ENCODE data around the gene FAM98C. TPM values are rescaled to one million over a fixed set of nuclear protein-coding genes. Genes with fewer than 3 reads are reported as not detected.

Gene FAM98C
- total RNA-seq, 1 donor: 7.8 TPM

- H3K4me3 ChIP-seq (ENCODE audit: low read depth, low read length): peak overlapping the region; percentile 85
- peak; percentile 69 for DNase-seq (ENCODE audit: low read depth)
- TF ChIP-seq CTCF (IDR thresholded peaks at IDR 0.05; ENCODE audit: insufficient read depth, low read depth, low read length): no peak
These were observed 13.6 kb upstream of the FAM98C start for GRCh38 chr19:38389101-38389925.

GRCh38 chr19:38389957-38390924 lies 12.7 kb upstream of the FAM98C start:
- no peak for TF ChIP-seq CTCF (IDR thresholded peaks at IDR 0.05; ENCODE audit: insufficient read depth, low read depth, low read length)
- DNase-seq (ENCODE audit: low read depth): no peak

GRCh38 chr19:38391911-38392464 lies 10.9 kb upstream of the FAM98C start:
- TF ChIP-seq CTCF (IDR thresholded peaks at IDR 0.05; ENCODE audit: insufficient read depth, low read depth, low read length): no peak
- DNase-seq (ENCODE audit: low read depth): no peak
- H3K4me3 ChIP-seq (ENCODE audit: low read depth, low read length): no peak overlapping the region

More at GRCh38 chr19:38389957-38390924, 12.7 kb upstream of the FAM98C start:
- peak overlapping the region; percentile 85 for H3K4me3 ChIP-seq (ENCODE audit: low read depth, low read length)

GRCh38 chr19:38392707-38393308 lies 10.1 kb upstream of the FAM98C start:
- no peak for TF ChIP-seq CTCF (IDR thresholded peaks at IDR 0.05; ENCODE audit: insufficient read depth, low read depth, low read length)
- DNase-seq (ENCODE audit: low read depth): no peak
- H3K4me3 ChIP-seq (ENCODE audit: low read depth, low read length): no peak overlapping the region

GRCh38 chr19:38394488-38394887 lies 8.4 kb upstream of the FAM98C start:
- no peak overlapping the region for H3K4me3 ChIP-seq (ENCODE audit: low read depth, low read length)
- peak; percentile 32 for DNase-seq (ENCODE audit: low read depth)
- TF ChIP-seq CTCF (IDR thresholded peaks at IDR 0.05; ENCODE audit: insufficient read depth, low read depth, low read length): no peak

- H3K4me3 ChIP-seq (ENCODE audit: low read depth, low read length): no peak overlapping the region
- no peak for TF ChIP-seq CTCF (IDR thresholded peaks at IDR 0.05; ENCODE audit: insufficient read depth, low read depth, low read length)
- no peak for DNase-seq (ENCODE audit: low read depth)
These were observed 7.3 kb upstream of the FAM98C start for GRCh38 chr19:38395381-38396114.

Data from fibroblast of villous mesenchyme (primary cell).